KMS-11 (cell line): ENCODE measurements around the gene SLC1A4.

Experiments used
- H2AFZ ChIP-seq: fragments of 200-600 bp; sonication (generic); 2 replicates; pipeline ENCODE4 v1.6.1; 2016; ENCODE audit warnings: antibody characterized with exemption, mixed run types, low read depth
- H3K27ac ChIP-seq: fragments of 200-600 bp; sonication (generic); 2 replicates; pipeline ENCODE4 v1.6.1; 2016; ENCODE audit warnings: mild to moderate bottlenecking, mixed run types
- H3K27me3 ChIP-seq: fragments of 200-600 bp; sonication (generic); 2 replicates; pipeline ENCODE4 v1.6.1; 2017; ENCODE audit warnings: mild to moderate bottlenecking, low read depth, mixed run types, moderate library complexity; ENCODE audit not compliant: insufficient read depth
- H3K36me3 ChIP-seq: fragments of 200-600 bp; sonication (generic); 2 replicates; pipeline ENCODE4 v1.6.1; 2017; ENCODE audit warnings: mild to moderate bottlenecking, mixed run types; ENCODE audit not compliant: insufficient read depth
- H3K4me1 ChIP-seq: fragments of 200-600 bp; sonication (generic); 2 replicates; pipeline ENCODE4 v1.6.1; 2016; ENCODE audit warnings: mild to moderate bottlenecking, low read depth, mixed run types; ENCODE audit not compliant: poor library complexity, severe bottlenecking
- H3K4me2 ChIP-seq: fragments of 200-600 bp; sonication (generic); 2 replicates; pipeline ENCODE4 v1.7.0; 2016; ENCODE audit warnings: mild to moderate bottlenecking, mixed run types
- H3K4me3 ChIP-seq: fragments of 200-600 bp; sonication (generic); IDR thresholded peaks from 2 replicates; pipeline ENCODE4 v1.6.1; 2017; ENCODE audit warnings: low read depth, low read length, mixed read lengths; ENCODE audit not compliant: insufficient read depth
- H3K79me2 ChIP-seq: fragments of 200-600 bp; sonication (generic); 2 replicates; pipeline ENCODE4 v1.6.1; 2016; ENCODE audit warnings: low read depth, mixed run types; ENCODE audit not compliant: insufficient read depth
- H3K9ac ChIP-seq: fragments of 200-600 bp; sonication (generic); 2 replicates; pipeline ENCODE4 v1.6.1; 2016; ENCODE audit warnings: mild to moderate bottlenecking, mixed run types
- H4K20me1 ChIP-seq: fragments of 200-600 bp; sonication (generic); 2 replicates; pipeline ENCODE4 v1.6.1; 2016; ENCODE audit warnings: mild to moderate bottlenecking, mixed run types; ENCODE audit not compliant: insufficient read depth
- TF ChIP-seq, protein P1 (sequence below): fragments of 200-600 bp; sonication (generic); conservative IDR thresholded peaks from 2 replicates; pipeline ENCODE4 v1.6.1; 2017; ENCODE audit warnings: low read depth, mild to moderate bottlenecking, antibody characterized with exemption, low read length, moderate library complexity, mixed read lengths

The SLC1A4 gene

DNA sequence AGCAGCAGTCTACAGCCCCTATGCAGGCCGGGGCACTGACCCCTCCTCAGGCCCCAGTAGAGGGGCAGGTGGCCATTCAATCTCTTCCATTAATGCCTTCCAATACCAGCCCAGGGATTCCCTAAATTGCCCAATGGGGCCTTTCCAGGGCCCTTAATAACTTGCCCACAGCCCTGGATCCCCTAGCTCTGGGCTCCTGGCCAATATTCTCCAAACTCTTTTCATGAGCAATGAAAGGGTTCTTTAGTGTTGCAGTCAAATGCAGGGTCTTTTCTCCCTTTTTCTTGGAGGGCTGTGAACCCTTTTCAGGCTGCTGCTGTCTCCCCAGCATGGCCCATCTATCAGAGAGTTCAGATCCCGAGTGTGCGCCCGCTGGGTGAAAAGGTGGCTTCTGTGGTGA, 41.3 kb upstream of the SLC1A4 start:
- Histone ChIP-seq H3K36me3 (no peaks in the 10 kb centered on the region), H3K4me1 (peaks cover 57% of the 10 kb centered on the region), H3K27ac (no peak overlapping the region), H3K9ac (no peak overlapping the region), H3K4me2 (no peak overlapping the region; the same call in 1 of the 2 replicates), H3K79me2 (no peaks in the 10 kb centered on the region), H4K20me1 (no peaks in the 10 kb centered on the region), H2AFZ (no peak overlapping the region), H3K27me3 (no peaks in the 10 kb centered on the region), H3K4me3 (no peak overlapping the region)
- TF ChIP-seq, protein P1, sequence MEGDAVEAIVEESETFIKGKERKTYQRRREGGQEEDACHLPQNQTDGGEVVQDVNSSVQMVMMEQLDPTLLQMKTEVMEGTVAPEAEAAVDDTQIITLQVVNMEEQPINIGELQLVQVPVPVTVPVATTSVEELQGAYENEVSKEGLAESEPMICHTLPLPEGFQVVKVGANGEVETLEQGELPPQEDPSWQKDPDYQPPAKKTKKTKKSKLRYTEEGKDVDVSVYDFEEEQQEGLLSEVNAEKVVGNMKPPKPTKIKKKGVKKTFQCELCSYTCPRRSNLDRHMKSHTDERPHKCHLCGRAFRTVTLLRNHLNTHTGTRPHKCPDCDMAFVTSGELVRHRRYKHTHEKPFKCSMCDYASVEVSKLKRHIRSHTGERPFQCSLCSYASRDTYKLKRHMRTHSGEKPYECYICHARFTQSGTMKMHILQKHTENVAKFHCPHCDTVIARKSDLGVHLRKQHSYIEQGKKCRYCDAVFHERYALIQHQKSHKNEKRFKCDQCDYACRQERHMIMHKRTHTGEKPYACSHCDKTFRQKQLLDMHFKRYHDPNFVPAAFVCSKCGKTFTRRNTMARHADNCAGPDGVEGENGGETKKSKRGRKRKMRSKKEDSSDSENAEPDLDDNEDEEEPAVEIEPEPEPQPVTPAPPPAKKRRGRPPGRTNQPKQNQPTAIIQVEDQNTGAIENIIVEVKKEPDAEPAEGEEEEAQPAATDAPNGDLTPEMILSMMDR: no peak

DNA sequence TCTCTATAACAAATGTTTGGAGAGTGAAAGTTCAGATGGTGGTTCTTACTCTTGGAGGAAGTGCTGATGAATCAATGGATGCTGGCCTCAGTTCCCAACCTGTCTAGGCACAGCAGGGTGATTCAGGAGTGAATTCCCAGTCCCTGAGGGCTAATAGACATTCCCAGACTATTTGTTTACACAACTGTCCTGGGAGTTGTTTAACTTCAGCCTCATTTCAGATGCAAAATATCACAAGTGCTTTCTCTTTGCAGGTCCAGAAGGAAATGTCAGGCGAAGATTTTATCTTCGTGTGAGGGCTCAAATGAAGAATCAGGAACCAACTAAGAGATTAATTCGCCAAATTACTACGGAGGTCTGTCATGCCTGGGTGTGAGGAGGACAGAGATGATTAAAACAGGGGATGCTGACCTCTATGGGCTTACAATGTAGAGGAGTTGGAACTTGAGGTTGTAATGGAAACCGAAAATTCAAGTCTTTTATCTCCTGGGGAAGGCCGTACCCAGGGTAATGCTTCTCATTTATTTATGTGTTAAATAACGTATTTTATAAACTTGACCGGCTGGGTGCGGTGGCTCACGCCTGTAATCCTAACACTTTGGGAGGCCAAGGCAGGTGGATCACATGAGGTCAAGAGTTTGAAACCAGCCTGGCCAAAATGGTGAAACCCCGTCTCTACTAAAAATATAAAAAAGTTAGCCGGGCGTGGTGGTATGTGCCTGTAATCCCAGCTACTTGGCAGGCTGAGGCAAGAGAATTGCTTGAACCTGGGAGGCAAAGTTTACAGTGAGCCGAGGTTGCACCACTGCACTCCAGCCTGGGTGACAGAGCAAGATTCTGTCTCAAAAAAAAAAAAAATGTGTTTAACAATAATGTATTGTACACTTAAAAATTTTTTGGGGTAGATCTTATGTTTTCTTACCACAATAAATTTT, 38.7 kb upstream of the SLC1A4 start:
- TF ChIP-seq, protein P1: no peak
- Histone ChIP-seq H3K4me3 (no peak overlapping the region), H3K27ac (peak overlapping the region; percentile 51), H2AFZ (0 out of 2 replicates have a peak overlapping the region, but pooled peaks have one; percentile 11), H3K9ac (peak overlapping the region; percentile 13; the same call in 1 of the 2 replicates), H3K36me3 (no peaks in the 10 kb centered on the region), H3K4me2 (peak overlapping the region; percentile 4), H3K27me3 (no peaks in the 10 kb centered on the region), H3K79me2 (no peaks in the 10 kb centered on the region), H4K20me1 (no peaks in the 10 kb centered on the region), H3K4me1 (peaks cover 49% of the 10 kb centered on the region)

DNA sequence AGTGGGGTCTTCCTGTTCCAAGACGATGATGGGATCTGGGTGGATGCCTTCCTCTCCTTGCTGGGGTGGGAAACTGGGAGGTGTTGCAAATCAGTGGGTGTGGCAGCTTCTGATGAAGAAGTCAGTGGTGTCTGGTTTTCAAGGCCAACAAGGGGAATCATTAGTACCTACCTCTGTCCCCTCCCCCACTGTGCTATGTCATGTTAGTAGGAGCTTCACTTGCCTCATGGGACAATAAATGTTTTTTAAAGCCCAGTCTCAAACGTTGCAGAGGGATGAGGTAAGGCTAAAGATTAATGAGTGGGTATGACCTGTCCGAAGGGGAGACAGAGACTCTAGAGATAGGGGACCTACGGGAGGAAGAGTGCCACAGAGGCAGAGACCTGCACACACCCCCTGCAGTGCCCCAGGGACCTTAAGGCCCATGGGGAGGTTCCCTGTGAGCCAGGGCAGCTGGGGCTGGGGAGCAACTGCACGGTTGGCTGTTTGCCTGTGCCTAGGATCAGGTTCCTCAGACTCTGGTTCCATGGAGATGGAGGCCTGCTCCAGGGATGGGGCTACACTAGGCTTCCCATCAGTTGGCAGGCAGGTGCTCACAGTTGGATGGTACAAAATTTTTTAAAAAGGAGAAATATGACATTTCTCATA, 37.8 kb upstream of the SLC1A4 start:
- H3K27ac ChIP-seq: peak overlapping the region; percentile 51; the same call in 1 of the 2 replicates
- peak overlapping the region; percentile 4 for H3K4me2 ChIP-seq
- H3K36me3 ChIP-seq: no peaks in the 10 kb centered on the region
- no peak overlapping the region for H3K9ac ChIP-seq
- no peak overlapping the region for H2AFZ ChIP-seq
- H3K4me3 ChIP-seq: no peak overlapping the region
- H3K79me2 ChIP-seq: no peaks in the 10 kb centered on the region
- no peaks in the 10 kb centered on the region for H3K27me3 ChIP-seq
- H3K4me1 ChIP-seq: peaks cover 40% of the 10 kb centered on the region
- H4K20me1 ChIP-seq: no peaks in the 10 kb centered on the region
- TF ChIP-seq, protein P1: no peak

- Histone ChIP-seq H2AFZ (no peak overlapping the region), H3K27me3 (no peaks in the 10 kb centered on the region), H3K27ac (no peak overlapping the region), H3K4me1 (peaks cover 33% of the 10 kb centered on the region), H3K4me2 (no peak overlapping the region), H3K79me2 (no peaks in the 10 kb centered on the region), H3K4me3 (no peak overlapping the region), H3K9ac (no peak overlapping the region), H3K36me3 (no peaks in the 10 kb centered on the region), H4K20me1 (no peaks in the 10 kb centered on the region)
- TF ChIP-seq, protein P1: no peak
Measured at GRCh38 chr2:64952096-64952495, 37.1 kb upstream of the SLC1A4 start.
